ENCODE results near the gene GPR160.

Gene GPR160, protein sequence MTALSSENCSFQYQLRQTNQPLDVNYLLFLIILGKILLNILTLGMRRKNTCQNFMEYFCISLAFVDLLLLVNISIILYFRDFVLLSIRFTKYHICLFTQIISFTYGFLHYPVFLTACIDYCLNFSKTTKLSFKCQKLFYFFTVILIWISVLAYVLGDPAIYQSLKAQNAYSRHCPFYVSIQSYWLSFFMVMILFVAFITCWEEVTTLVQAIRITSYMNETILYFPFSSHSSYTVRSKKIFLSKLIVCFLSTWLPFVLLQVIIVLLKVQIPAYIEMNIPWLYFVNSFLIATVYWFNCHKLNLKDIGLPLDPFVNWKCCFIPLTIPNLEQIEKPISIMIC

DNA sequence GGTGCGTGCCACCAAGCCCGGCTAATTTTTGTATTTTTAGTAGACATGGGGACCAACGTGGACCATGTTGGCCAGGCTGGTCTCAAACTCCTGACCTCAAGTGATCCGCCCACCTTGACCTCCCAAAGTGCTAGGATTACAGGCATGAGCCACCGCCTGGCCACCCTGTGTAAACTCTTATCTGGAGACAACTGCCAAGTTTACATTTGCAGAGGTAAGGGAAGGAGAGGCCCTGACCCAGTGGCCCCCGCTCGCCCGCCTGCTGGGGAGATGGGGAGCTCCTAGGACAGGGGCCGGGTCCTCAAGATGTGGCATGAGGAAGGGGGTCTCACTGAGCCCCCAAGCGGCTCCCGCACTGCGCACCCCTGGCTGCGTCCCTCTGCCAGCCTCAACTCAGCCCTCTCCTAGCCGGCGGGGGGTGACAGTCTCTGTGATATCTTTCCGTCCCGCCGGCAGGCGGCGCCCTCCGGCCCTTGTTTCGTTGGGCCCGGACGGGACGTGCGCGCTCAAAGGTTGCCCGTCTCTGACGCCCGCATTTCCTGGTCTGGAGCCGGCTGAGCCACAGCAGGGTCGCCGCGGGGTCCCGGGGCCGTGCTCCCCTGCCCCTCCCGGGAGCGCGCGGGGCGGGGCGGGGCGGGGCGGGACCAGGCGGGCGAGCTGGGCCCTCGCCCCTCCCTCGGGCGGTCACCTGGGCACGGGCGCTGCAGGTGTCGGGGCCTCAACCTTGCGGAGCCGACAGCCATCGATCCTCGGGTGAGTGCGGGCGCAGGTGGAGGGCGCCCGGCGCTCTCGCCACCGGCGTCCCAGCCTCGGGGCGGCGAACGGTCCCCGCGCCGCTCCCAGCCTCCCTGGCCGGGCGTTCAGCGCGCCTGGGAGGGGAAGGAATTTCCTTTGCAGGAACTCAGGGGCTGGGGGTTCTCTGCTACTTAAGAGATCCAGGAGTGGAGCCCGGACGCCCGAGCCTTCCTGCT, at the start of gene GPR160:
Gene GPR160, plus strand, starts transcription at position 533 of the 971 bp plus-strand sequence. CDS start 45,978 bp downstream, outside the sequence.
- TF ChIP-seq EZH2phosphoT487 (IDR thresholded peaks at IDR 0.05; ENCODE audit: borderline replicate concordance), result no peak
- TF ChIP-seq, protein P1, sequence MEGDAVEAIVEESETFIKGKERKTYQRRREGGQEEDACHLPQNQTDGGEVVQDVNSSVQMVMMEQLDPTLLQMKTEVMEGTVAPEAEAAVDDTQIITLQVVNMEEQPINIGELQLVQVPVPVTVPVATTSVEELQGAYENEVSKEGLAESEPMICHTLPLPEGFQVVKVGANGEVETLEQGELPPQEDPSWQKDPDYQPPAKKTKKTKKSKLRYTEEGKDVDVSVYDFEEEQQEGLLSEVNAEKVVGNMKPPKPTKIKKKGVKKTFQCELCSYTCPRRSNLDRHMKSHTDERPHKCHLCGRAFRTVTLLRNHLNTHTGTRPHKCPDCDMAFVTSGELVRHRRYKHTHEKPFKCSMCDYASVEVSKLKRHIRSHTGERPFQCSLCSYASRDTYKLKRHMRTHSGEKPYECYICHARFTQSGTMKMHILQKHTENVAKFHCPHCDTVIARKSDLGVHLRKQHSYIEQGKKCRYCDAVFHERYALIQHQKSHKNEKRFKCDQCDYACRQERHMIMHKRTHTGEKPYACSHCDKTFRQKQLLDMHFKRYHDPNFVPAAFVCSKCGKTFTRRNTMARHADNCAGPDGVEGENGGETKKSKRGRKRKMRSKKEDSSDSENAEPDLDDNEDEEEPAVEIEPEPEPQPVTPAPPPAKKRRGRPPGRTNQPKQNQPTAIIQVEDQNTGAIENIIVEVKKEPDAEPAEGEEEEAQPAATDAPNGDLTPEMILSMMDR (conservative IDR thresholded peaks at IDR 0.05; ENCODE audit: low read length), result no peak
- Histone ChIP-seq H4K20me1 (ENCODE audit: insufficient read depth, low read length, poor library complexity, severe bottlenecking) (no peaks in the 10 kb centered on the region), H3K4me2 (ENCODE audit: low read depth, low read length, poor library complexity, severe bottlenecking) (no peak within 1 kb of the TSS), H3K4me3 (ENCODE audit: low read length, poor library complexity, severe bottlenecking) (no peak within 1 kb of the TSS), H3F3A (ENCODE audit: low read depth) (no peaks in the 10 kb centered on the region), H3K79me2 (ENCODE audit: insufficient read depth, low read length) (no peaks in the 10 kb centered on the region), H3K9me3 (ENCODE audit: insufficient read depth, low read depth, low read length) (no peaks in the 10 kb centered on the region), H3K36me3 (ENCODE audit: insufficient read depth, low read length) (no peaks in the 10 kb centered on the region), H3K9ac (ENCODE audit: low read depth, low read length, poor library complexity, severe bottlenecking) (no peak within 1 kb of the TSS), H3K9me2 (replicated peaks; ENCODE audit: low read depth, low read length) (no peaks in the 10 kb centered on the region), H2AFZ (ENCODE audit: low read length) (no peak within 1 kb of the TSS), H3K4me1 (ENCODE audit: insufficient read depth, low read length, poor library complexity, severe bottlenecking) (peaks cover 14% of the 10 kb centered on the region), H3K27me3 (ENCODE audit: insufficient read depth, low read length, poor library complexity, severe bottlenecking) (no peaks in the 10 kb centered on the region)

DNA sequence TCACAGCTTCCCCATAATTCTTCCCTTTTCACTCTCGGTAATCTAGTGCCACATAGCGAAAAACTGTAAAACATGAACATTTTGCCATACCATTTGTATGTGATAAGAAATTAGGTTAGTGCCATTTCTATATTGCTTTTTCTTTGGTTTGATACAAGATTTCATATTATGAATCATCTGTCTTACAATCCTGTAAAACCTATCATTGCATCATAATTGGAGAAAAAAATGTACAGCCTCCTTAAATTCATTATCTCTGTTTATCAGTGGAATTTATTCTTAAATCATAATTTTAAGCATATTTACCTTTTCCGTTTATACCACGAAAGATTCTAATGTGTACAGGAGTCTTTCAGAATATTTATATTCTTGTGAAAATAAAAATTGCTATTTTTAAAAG, 47.4 kb upstream of the GPR160 start:
- Histone ChIP-seq H3K4me2 (ENCODE audit: low read depth, low read length, poor library complexity, severe bottlenecking) (no peak overlapping the region), H3K27me3 (ENCODE audit: insufficient read depth, low read length, poor library complexity, severe bottlenecking) (no peaks in the 10 kb centered on the region), H3K4me3 (ENCODE audit: low read length, poor library complexity, severe bottlenecking) (no peak overlapping the region), H3K9ac (ENCODE audit: low read depth, low read length, poor library complexity, severe bottlenecking) (no peak overlapping the region), H3F3A (ENCODE audit: low read depth) (no peaks in the 10 kb centered on the region), H3K9me2 (replicated peaks; ENCODE audit: low read depth, low read length) (no peaks in the 10 kb centered on the region), H2AFZ (ENCODE audit: low read length) (no peak overlapping the region), H4K20me1 (ENCODE audit: insufficient read depth, low read length, poor library complexity, severe bottlenecking) (no peaks in the 10 kb centered on the region), H3K79me2 (ENCODE audit: insufficient read depth, low read length) (no peaks in the 10 kb centered on the region), H3K9me3 (ENCODE audit: insufficient read depth, low read depth, low read length) (no peaks in the 10 kb centered on the region), H3K36me3 (ENCODE audit: insufficient read depth, low read length) (peaks cover 76% of the 10 kb centered on the region), H3K4me1 (ENCODE audit: insufficient read depth, low read length, poor library complexity, severe bottlenecking) (no peaks in the 10 kb centered on the region)
- no peak for TF ChIP-seq EZH2phosphoT487 (IDR thresholded peaks at IDR 0.05; ENCODE audit: borderline replicate concordance)
- TF ChIP-seq, protein P1 (conservative IDR thresholded peaks at IDR 0.05; ENCODE audit: low read length), result no peak

DNA sequence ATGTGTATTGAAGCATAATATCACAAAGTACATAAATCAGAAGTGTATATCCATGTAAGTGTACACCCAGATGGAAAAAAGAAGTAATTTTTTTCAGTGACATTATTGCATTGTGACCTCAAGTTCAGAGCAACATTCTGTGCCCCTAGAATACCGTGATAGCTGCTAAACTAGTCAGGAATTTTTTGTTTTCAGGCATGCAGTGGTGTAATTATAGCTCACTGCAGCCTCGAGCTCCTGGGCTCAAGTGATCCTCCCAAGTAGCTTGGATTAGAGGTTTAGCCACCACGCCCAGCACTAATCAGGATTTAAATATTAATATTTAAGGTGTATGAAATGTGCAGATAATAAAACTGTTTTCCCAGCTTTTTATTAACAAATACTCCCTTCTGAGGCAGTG, 45.6 kb upstream of the GPR160 start:
- no peaks in the 10 kb centered on the region for H3K9me3 ChIP-seq (ENCODE audit: insufficient read depth, low read depth, low read length)
- H3K79me2 ChIP-seq (ENCODE audit: insufficient read depth, low read length), result no peaks in the 10 kb centered on the region
- no peak overlapping the region for H3K4me3 ChIP-seq (ENCODE audit: low read length, poor library complexity, severe bottlenecking)
- no peaks in the 10 kb centered on the region for H3K4me1 ChIP-seq (ENCODE audit: insufficient read depth, low read length, poor library complexity, severe bottlenecking)
- no peaks in the 10 kb centered on the region for H3K9me2 ChIP-seq (replicated peaks; ENCODE audit: low read depth, low read length)
- no peak for TF ChIP-seq EZH2phosphoT487 (IDR thresholded peaks at IDR 0.05; ENCODE audit: borderline replicate concordance)
- TF ChIP-seq, protein P1 (conservative IDR thresholded peaks at IDR 0.05; ENCODE audit: low read length), result no peak
- H3K36me3 ChIP-seq (ENCODE audit: insufficient read depth, low read length), result peaks cover 64% of the 10 kb centered on the region
- H3K9ac ChIP-seq (ENCODE audit: low read depth, low read length, poor library complexity, severe bottlenecking), result no peak overlapping the region
- H3K27me3 ChIP-seq (ENCODE audit: insufficient read depth, low read length, poor library complexity, severe bottlenecking), result no peaks in the 10 kb centered on the region
- H3K4me2 ChIP-seq (ENCODE audit: low read depth, low read length, poor library complexity, severe bottlenecking), result no peak overlapping the region
- no peaks in the 10 kb centered on the region for H3F3A ChIP-seq (ENCODE audit: low read depth)
- H4K20me1 ChIP-seq (ENCODE audit: insufficient read depth, low read length, poor library complexity, severe bottlenecking), result no peaks in the 10 kb centered on the region
- H2AFZ ChIP-seq (ENCODE audit: low read length), result no peak overlapping the region

Data from Loucy (cell line).